ENCODE measurements around the gene HIF1A.

DNA sequence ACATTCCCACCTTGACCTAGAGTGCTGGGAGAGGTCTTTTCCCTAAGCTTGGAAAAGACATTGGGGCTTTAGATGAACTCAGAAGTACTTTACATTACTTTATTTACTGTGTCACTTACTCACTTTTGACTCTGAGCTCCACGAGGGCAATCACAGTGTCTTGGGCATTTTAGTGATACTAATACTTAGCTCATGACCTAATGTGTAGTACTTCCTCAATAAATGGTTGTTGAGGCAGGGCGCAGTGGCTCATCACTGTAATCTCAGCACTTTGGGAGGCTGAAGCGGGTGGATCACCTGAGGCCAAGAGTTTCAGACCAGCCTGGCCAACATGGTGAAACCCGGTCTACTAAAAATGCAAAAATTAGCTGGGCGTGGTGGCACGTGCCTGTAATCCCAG lies 47.1 kb downstream of the HIF1A start:
- TF ChIP-seq TAF1 (IDR thresholded peaks at IDR 0.05; ENCODE audit: low read depth, low read length), result no peak
- TF ChIP-seq POLR2A (IDR thresholded peaks at IDR 0.05; ENCODE audit: low read depth, low read length), result no peak
- TF ChIP-seq POU2F2 (IDR thresholded peaks at IDR 0.05; ENCODE audit: low read depth, low read length), result no peak
- no peak for TF ChIP-seq SPI1 (IDR thresholded peaks at IDR 0.05; ENCODE audit: low read depth, low read length)
